CD14-positive monocyte (primary cell): ENCODE data around the gene SLC2A9. TPM values are rescaled to one million over a fixed set of nuclear protein-coding genes. Genes with fewer than 3 reads are reported as not detected.

Experiments used
- DNase-seq, 3 donors: peaks; one replicate each; pipeline ENCODE4 v3.0.0-alpha.2; 2011 to 2022
- H2AFZ ChIP-seq: 2 replicates; pipeline ENCODE4 v1.6.0; 2012; ENCODE audit warnings: mild to moderate bottlenecking, low read depth, low read length, inconsistent platforms; ENCODE audit not compliant: insufficient read depth, poor library complexity, severe bottlenecking
- H3K27ac ChIP-seq, 2 donors: 1 replicate in 1 of 2; 2 replicates in 1 of 2; pipeline ENCODE4 v1.5.1; 2012 to 2013; ENCODE audit warnings: low read length in 2 of 2, control low read depth in 1 of 2, inconsistent platforms in 1 of 2, low read depth in 1 of 2, mild to moderate bottlenecking in 1 of 2
- H3K27me3 ChIP-seq, 2 donors: one replicate each; pipeline versions ENCODE4 v1.6.0 to v1.6.1; 2011 to 2013; ENCODE audit warnings: low read length in 2 of 2; ENCODE audit not compliant: control insufficient read depth in 2 of 2, insufficient read depth in 2 of 2
- H3K36me3 ChIP-seq, 2 donors: replicated peaks in 1 of 2; 1 replicate in 1 of 2; 2 replicates in 1 of 2; pipeline versions ENCODE4 v1.5.1 to v1.6.1; 2012 to 2013; ENCODE audit warnings: low read length in 2 of 2, control low read depth in 1 of 2, inconsistent platforms in 1 of 2, mild to moderate bottlenecking in 1 of 2; ENCODE audit not compliant: insufficient read depth in 2 of 2, control insufficient read depth in 1 of 2
- H3K4me1 ChIP-seq, 2 donors: 1 replicate in 1 of 2; 2 replicates in 1 of 2; pipeline versions ENCODE4 v1.5.1 to v1.6.1; 2012 to 2013; ENCODE audit warnings: low read length in 2 of 2, control low read depth in 1 of 2, inconsistent platforms in 1 of 2, mild to moderate bottlenecking in 1 of 2, moderate library complexity in 1 of 2; ENCODE audit not compliant: insufficient read depth in 2 of 2, control insufficient read depth in 1 of 2
- H3K4me2 ChIP-seq: replicated peaks from 2 replicates; pipeline ENCODE3; 2012; ENCODE audit warnings: low read length, moderate library complexity, mild to moderate bottlenecking; ENCODE audit not compliant: poor library complexity, severe bottlenecking; ENCODE audit errors: extremely low read depth
- H3K4me3 ChIP-seq, 3 experiments: fragments of 200-600 bp in 1 of 3; sonication (generic) in 1 of 3; replicated peaks in 1 of 3; 1 replicate in 2 of 3; 2 replicates in 1 of 3; pipeline ENCODE4 v1.5.1; 2011 to 2013; ENCODE audit warnings: low read length in 3 of 3, mild to moderate bottlenecking in 3 of 3, control low read depth in 2 of 3, low read depth in 2 of 3, inconsistent platforms in 1 of 3, moderate library complexity in 1 of 3
- H3K79me2 ChIP-seq: 2 replicates; pipeline ENCODE4 v1.6.0; 2012; ENCODE audit warnings: mild to moderate bottlenecking, control low read depth, inconsistent platforms, low read length, moderate library complexity; ENCODE audit not compliant: insufficient read depth
- H3K9ac ChIP-seq: 2 replicates; pipeline ENCODE4 v1.6.0; 2017; ENCODE audit warnings: low read length, mild to moderate bottlenecking; ENCODE audit not compliant: insufficient read depth, poor library complexity, severe bottlenecking
- H3K9me3 ChIP-seq, 2 donors: replicated peaks in 1 of 2; 1 replicate in 1 of 2; 2 replicates in 1 of 2; pipeline versions ENCODE4 v1.5.1 to v1.6.1; 2012 to 2013; ENCODE audit warnings: low read length in 2 of 2, control low read depth in 1 of 2; ENCODE audit not compliant: control insufficient read depth in 1 of 2, insufficient read depth in 1 of 2
- H4K20me1 ChIP-seq: 2 replicates; pipeline ENCODE4 v1.6.0; 2012; ENCODE audit warnings: mild to moderate bottlenecking, low read length, control low read depth, moderate library complexity; ENCODE audit not compliant: insufficient read depth
- H3K27ac Mint-ChIP-seq, 7 donors: one replicate each; pipeline ENCODE4 v1.8.0; 2020; ENCODE audit warnings: mild to moderate bottlenecking in 7 of 7, mixed read lengths in 7 of 7, moderate library complexity in 6 of 7, inconsistent platforms in 2 of 7
- H3K27me3 Mint-ChIP-seq, 3 donors: one replicate each; pipeline ENCODE4 v1.8.0; 2021 to 2022; ENCODE audit warnings: low read depth in 3 of 3, mild to moderate bottlenecking in 3 of 3, mixed read lengths in 3 of 3, moderate library complexity in 3 of 3, inconsistent platforms in 1 of 3
- H3K36me3 Mint-ChIP-seq, 2 donors: one replicate each; pipeline ENCODE4 v1.8.0; 2020; ENCODE audit warnings: mixed read lengths in 2 of 2, inconsistent platforms in 1 of 2, mild to moderate bottlenecking in 1 of 2
- H3K4me1 Mint-ChIP-seq: one replicate; pipeline ENCODE4 v1.8.0; 2020; ENCODE audit warnings: mild to moderate bottlenecking, mixed read lengths
- H3K4me3 Mint-ChIP-seq, 2 donors: one replicate each; pipeline ENCODE4 v1.8.0; 2020; ENCODE audit warnings: mild to moderate bottlenecking in 2 of 2, mixed read lengths in 2 of 2, moderate library complexity in 1 of 2
- H3K9me3 Mint-ChIP-seq, 7 donors: one replicate each; pipeline ENCODE4 v1.8.0; 2020 to 2022; ENCODE audit warnings: mixed read lengths in 7 of 7, mild to moderate bottlenecking in 6 of 7, moderate library complexity in 6 of 7, inconsistent platforms in 2 of 7
- CTCF ChIP-seq: fragments of 200-600 bp; IDR thresholded peaks from one replicate; pipeline ENCODE4 v1.8.0; 2022; ENCODE audit warnings: antibody characterized with exemption, mild to moderate bottlenecking
- WGBS: methylation state at CpG from one replicate; pipeline ENCODE4 v1.1.5; 2013; ENCODE audit warnings: missing lambda C conversion rate; ENCODE audit not compliant: insufficient coverage; 5-methylcytosine and 5-hydroxymethylcytosine counted together
- intact Hi-C, 2 donors: fragments of 100-400 bp; cut with micrococcal nuclease; formaldehyde crosslinking; loops; one replicate each; pipeline versions ENCODE4 v1.15.0 to v1.15.1; 2023
- polyA plus RNA-seq, 3 donors: library from polyadenylated mRNA; depleted of rRNA in 1 of 3; unstranded in 2 of 3; stranded (reverse) in 1 of 3; fragments of 300-500 nt in 2 of 3; fragments of >200 nt in 1 of 3; fragmentation: Illumina TruSeq in 2 of 3; gene quantifications; 1 replicate in 2 of 3; 2 replicates in 1 of 3; pipeline ENCODE4 v1.2.3, GENCODE V29; 2012 to 2021

The SLC2A9 gene
- polyA plus RNA-seq, 3 donors, result 27.3 to 38.6 (median 34.7) TPM

- WGBS, result no CpG with 5 or more reads among the region's 1 CpG
- H3K79me2 ChIP-seq, result no peaks in the 10 kb centered on the region
- H3K4me3 Mint-ChIP-seq, result no peak overlapping the region
These were observed 45.0 kb downstream of the SLC2A9 start for GRCh38 chr4:9976293-9976692.

GRCh38 chr4:9971711-9972110 is 49.6 kb downstream of the SLC2A9 start:
- Histone ChIP-seq H3K36me3 (peaks cover 49 to 76% of the 10 kb centered on the region in 2 donors), H3K4me2 (no peak overlapping the region), H3K4me1 (no peaks in the 10 kb centered on the region), H4K20me1 (peaks cover 7% of the 10 kb centered on the region), H3K27me3 (no peaks in the 10 kb centered on the region), H3K4me3 (no peak overlapping the region), H3K79me2 (no peaks in the 10 kb centered on the region), H3K9ac (no peak overlapping the region), H3K9me3 (peaks cover 0 to 4% of the 10 kb centered on the region in 2 donors), H3K27ac (no peak overlapping the region), H2AFZ (no peak overlapping the region)
- whole genome bisulfite sequencing, result 90% methylated on average over 3 of the region's 3 CpGs
- H3K9me3 Mint-ChIP-seq, result peaks cover 0 to 7% (median 2%) of the 10 kb centered on the region in 7 donors
- no peak for DNase-seq
- H3K27ac Mint-ChIP-seq, result no peak overlapping the region
- H3K4me1 Mint-ChIP-seq, result peaks cover 3% of the 10 kb centered on the region
- H3K4me3 Mint-ChIP-seq, result no peak overlapping the region
- intact Hi-C loops, result no loop called here
- H3K27me3 Mint-ChIP-seq, result no peaks in the 10 kb centered on the region
- no peak for TF ChIP-seq CTCF
- H3K36me3 Mint-ChIP-seq, result peaks cover 69 to 85% of the 10 kb centered on the region in 2 donors

More at GRCh38 chr4:9976293-9976692, 45.0 kb downstream of the SLC2A9 start:
- Mint-ChIP-seq H3K36me3 (peaks cover 87 to 99% of the 10 kb centered on the region in 2 donors), H3K27me3 (no peaks in the 10 kb centered on the region), H3K9me3 (peaks cover 0 to 9% (median 2%) of the 10 kb centered on the region in 7 donors), H3K27ac (no peak overlapping the region), H3K4me1 (no peaks in the 10 kb centered on the region)
- intact Hi-C loops, result no loop called here
- DNase-seq, result no peak
- Histone ChIP-seq H4K20me1 (peaks cover 6% of the 10 kb centered on the region), H3K4me3 (no peak overlapping the region), H3K9ac (no peak overlapping the region), H2AFZ (no peak overlapping the region), H3K27ac (peak overlapping the region in 1 of 2 donors; percentile 7), H3K9me3 (no peaks in the 10 kb centered on the region), H3K36me3 (peaks cover 69 to 98% of the 10 kb centered on the region in 2 donors), H3K4me1 (no peaks in the 10 kb centered on the region), H3K27me3 (no peaks in the 10 kb centered on the region), H3K4me2 (no peak overlapping the region)
- TF ChIP-seq CTCF, result no peak
